ENCODE data around the gene LANCL3. TPM values are rescaled to one million over a fixed set of nuclear protein-coding genes. Genes with fewer than 3 reads are reported as not detected.
A peak's percentile ranks its signal among the peaks of the same experiment; 100 is the strongest.

LANCL3 gene
- total RNA-seq, 2 donors from 2014 or later: 0.07 to 0.11 TPM

DNA sequence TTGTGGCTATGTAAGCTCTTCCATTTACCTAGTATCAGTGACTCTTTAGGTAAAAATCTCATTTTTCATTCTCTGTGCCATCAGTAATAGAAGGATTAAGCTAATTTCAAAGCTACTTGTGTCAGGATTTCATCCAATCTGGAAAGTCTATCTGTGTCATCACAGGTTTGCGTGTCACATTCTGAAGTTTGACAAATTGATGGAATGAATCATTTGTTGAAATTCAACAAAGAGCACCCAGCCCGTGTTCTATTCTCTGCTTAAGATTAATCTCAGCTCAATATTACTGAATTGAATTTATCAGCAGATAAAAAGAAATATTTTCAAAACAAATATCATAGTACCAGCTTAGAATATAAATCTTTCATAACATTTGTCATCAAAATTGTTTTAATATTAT, 35.8 kb downstream of the LANCL3 start:
- H3K27me3 Mint-ChIP-seq (ENCODE audit: insufficient read depth): no peaks in the 10 kb centered on the region
- WGBS, 2 experiments (ENCODE audit: insufficient coverage in 1 of 2, insufficient read length in 1 of 2): 94% methylated on average over 1 of the region's 2 CpGs; no CpG with 5 or more reads in 1 of the 2 experiments
- TF ChIP-seq, protein P1, sequence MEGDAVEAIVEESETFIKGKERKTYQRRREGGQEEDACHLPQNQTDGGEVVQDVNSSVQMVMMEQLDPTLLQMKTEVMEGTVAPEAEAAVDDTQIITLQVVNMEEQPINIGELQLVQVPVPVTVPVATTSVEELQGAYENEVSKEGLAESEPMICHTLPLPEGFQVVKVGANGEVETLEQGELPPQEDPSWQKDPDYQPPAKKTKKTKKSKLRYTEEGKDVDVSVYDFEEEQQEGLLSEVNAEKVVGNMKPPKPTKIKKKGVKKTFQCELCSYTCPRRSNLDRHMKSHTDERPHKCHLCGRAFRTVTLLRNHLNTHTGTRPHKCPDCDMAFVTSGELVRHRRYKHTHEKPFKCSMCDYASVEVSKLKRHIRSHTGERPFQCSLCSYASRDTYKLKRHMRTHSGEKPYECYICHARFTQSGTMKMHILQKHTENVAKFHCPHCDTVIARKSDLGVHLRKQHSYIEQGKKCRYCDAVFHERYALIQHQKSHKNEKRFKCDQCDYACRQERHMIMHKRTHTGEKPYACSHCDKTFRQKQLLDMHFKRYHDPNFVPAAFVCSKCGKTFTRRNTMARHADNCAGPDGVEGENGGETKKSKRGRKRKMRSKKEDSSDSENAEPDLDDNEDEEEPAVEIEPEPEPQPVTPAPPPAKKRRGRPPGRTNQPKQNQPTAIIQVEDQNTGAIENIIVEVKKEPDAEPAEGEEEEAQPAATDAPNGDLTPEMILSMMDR (conservative IDR thresholded peaks at IDR 0.05): no peak
- Histone ChIP-seq H3K36me3 (ENCODE audit: control insufficient read depth, insufficient read depth, low read length) (no peaks in the 10 kb centered on the region), H3K4me3 (ENCODE audit: low read length) (no peak overlapping the region), H3K9ac (ENCODE audit: extremely low read depth, low read length, poor library complexity, severe bottlenecking) (no peak overlapping the region), H3K4me1 (ENCODE audit: control insufficient read depth, insufficient read depth, low read length) (no peaks in the 10 kb centered on the region), H3K27ac (ENCODE audit: low read depth, low read length) (no peak overlapping the region), H3K27me3 (ENCODE audit: control insufficient read depth, insufficient read depth, low read length, poor library complexity, severe bottlenecking) (no peaks in the 10 kb centered on the region), H3K9me3 (ENCODE audit: control insufficient read depth, low read length) (no peaks in the 10 kb centered on the region)
- H3K4me1 Mint-ChIP-seq: no peaks in the 10 kb centered on the region
- DNase-seq: no peak
- no peaks in the 10 kb centered on the region for H3K36me3 Mint-ChIP-seq (ENCODE audit: low read depth)
- H3K4me3 Mint-ChIP-seq: no peak overlapping the region
- no peak overlapping the region for H3K27ac Mint-ChIP-seq
- peaks cover 48% of the 10 kb centered on the region for H3K9me3 Mint-ChIP-seq

DNA sequence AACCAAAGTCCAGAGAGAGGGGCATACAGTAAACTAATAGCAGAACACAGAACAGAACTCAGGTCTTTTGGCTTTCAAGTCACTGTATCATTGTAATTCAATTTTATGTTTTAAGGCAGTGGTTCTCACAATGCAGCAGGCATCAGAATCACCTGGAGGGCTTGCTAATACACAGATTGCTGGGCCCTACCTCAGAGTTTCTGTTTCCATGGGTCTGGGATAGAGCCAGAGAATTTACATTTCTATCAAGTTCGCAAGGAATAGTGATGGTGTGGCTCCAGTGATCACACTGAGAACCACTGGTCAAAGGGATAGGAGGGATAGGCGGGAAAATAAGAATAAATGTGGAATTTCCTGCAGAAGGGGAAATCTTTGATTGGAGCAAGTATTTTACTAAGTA, 36.7 kb downstream of the LANCL3 start:
- 59 to 60% methylated on average over 1 to 2 of the region's 2 CpGs for WGBS, 2 experiments (ENCODE audit: insufficient coverage in 1 of 2, insufficient read length in 1 of 2)
- no peak overlapping the region for H3K4me3 Mint-ChIP-seq
- H3K27me3 Mint-ChIP-seq (ENCODE audit: insufficient read depth): no peaks in the 10 kb centered on the region
- H3K36me3 Mint-ChIP-seq (ENCODE audit: low read depth): no peaks in the 10 kb centered on the region
- Histone ChIP-seq H3K9ac (ENCODE audit: extremely low read depth, low read length, poor library complexity, severe bottlenecking) (no peak overlapping the region), H3K27me3 (ENCODE audit: control insufficient read depth, insufficient read depth, low read length, poor library complexity, severe bottlenecking) (no peaks in the 10 kb centered on the region), H3K4me3 (ENCODE audit: low read length) (no peak overlapping the region), H3K36me3 (ENCODE audit: control insufficient read depth, insufficient read depth, low read length) (no peaks in the 10 kb centered on the region), H3K4me1 (ENCODE audit: control insufficient read depth, insufficient read depth, low read length) (no peaks in the 10 kb centered on the region), H3K9me3 (ENCODE audit: control insufficient read depth, low read length) (no peaks in the 10 kb centered on the region), H3K27ac (ENCODE audit: low read depth, low read length) (no peak overlapping the region)
- TF ChIP-seq, protein P1 (conservative IDR thresholded peaks at IDR 0.05): no peak
- peak; percentile 49 for DNase-seq
- H3K27ac Mint-ChIP-seq: no peak overlapping the region
- H3K9me3 Mint-ChIP-seq: peaks cover 45% of the 10 kb centered on the region
- no peaks in the 10 kb centered on the region for H3K4me1 Mint-ChIP-seq

DNA sequence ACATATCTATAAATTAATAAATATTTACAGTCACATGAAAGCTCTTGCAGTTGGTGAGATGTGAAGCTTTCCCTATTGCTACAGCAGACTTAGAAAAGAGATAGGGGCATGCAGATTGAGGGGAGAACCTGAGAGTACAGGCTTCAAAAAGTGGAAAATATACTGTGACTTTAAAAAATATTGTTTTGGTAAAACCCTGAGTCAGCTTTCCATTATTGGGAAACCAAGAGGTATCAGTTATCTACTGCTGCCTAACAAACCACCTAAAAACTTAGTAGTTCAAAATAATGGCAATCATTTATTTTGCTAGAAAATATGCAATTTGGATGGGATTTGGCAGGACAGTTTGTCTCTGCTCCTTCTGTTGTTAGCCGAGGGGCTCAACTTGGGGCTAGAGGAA, 38.3 kb downstream of the LANCL3 start:
- no peak overlapping the region for H3K27ac ChIP-seq (ENCODE audit: low read depth, low read length)
- Mint-ChIP-seq H3K27ac (no peak overlapping the region), H3K9me3 (peaks cover 35% of the 10 kb centered on the region), H3K4me1 (no peaks in the 10 kb centered on the region), H3K36me3 (ENCODE audit: low read depth) (no peaks in the 10 kb centered on the region), H3K4me3 (no peak overlapping the region), H3K27me3 (ENCODE audit: insufficient read depth) (no peaks in the 10 kb centered on the region)
- H3K9me3 ChIP-seq (ENCODE audit: control insufficient read depth, low read length): no peaks in the 10 kb centered on the region
- WGBS, 2 experiments (ENCODE audit: insufficient coverage in 1 of 2, insufficient read length in 1 of 2): 87% methylated on average over 1 of the region's 1 CpG; no CpG with 5 or more reads in 1 of the 2 experiments
- TF ChIP-seq, protein P1 (conservative IDR thresholded peaks at IDR 0.05): no peak
- H3K36me3 ChIP-seq (ENCODE audit: control insufficient read depth, insufficient read depth, low read length): no peaks in the 10 kb centered on the region
- no peaks in the 10 kb centered on the region for H3K27me3 ChIP-seq (ENCODE audit: control insufficient read depth, insufficient read depth, low read length, poor library complexity, severe bottlenecking)
- H3K4me1 ChIP-seq (ENCODE audit: control insufficient read depth, insufficient read depth, low read length): no peaks in the 10 kb centered on the region
- H3K4me3 ChIP-seq (ENCODE audit: low read length): no peak overlapping the region
- no peak overlapping the region for H3K9ac ChIP-seq (ENCODE audit: extremely low read depth, low read length, poor library complexity, severe bottlenecking)
- no peak for DNase-seq
